Smooth muscle cell of the brain vasculature (primary cell): ENCODE data around the gene UBE2F.
"Not testable (repeated sequence)": the region's sequence is repeated elsewhere in the genome, so short reads cannot be mapped to it uniquely, and the experiment has no call there.

Source experiments
- DNase-seq: peaks from one replicate; pipeline ENCODE4 v3.0.0-alpha.2; 2012; ENCODE audit warnings: low read depth, low spot score

The UBE2F gene

DNA sequence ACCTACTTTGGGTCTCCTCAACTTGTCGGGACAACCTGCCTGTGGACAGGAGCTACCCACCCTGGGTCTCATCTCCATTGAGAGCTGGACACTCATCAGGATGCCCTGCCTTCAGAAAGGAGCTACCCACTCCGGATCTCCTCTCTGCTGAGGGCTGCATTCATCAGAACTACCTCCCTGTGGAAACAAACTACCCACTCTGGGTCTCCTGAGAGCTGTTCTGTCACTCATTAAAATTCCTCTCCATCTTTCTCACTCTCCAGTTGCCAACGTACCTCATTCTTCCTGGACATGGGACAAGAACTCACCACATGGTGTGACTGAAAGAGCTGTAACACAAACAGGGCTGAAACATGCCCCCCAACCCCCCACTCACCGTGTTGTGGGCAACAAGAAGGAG is 22.5 kb upstream of the UBE2F start:
- no peak for DNase-seq

- DNase-seq = no peak
Measured at GRCh38 chr2:237946423-237946822, 20.4 kb upstream of the UBE2F start.

DNA sequence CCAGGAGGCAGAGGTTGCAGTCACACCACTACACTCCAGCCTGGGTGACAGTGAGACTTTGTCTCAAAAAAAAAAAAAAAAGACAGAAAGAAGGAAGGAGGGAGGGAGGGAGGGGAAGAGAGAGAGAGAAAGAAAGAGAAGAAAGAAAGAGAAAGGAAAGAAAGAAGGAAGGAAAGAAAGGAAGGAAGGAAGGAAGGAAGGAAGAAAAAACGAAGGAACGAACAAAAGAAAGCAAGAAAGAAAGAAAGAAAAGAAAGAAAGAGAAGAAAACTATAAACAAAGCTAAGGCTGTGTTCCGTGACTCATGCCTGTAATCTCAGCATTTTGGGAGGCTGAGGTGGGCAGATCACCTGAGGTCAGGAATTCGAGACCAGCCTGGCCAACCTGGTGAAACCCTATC is 15.5 kb upstream of the UBE2F start:
- DNase-seq = not testable (repeated sequence)

- DNase-seq = no peak
Measured at GRCh38 chr2:237951878-237952277, 14.9 kb upstream of the UBE2F start.

GRCh38 chr2:237952851-237953250 is 14.0 kb upstream of the UBE2F start:
- no peak for DNase-seq

DNA sequence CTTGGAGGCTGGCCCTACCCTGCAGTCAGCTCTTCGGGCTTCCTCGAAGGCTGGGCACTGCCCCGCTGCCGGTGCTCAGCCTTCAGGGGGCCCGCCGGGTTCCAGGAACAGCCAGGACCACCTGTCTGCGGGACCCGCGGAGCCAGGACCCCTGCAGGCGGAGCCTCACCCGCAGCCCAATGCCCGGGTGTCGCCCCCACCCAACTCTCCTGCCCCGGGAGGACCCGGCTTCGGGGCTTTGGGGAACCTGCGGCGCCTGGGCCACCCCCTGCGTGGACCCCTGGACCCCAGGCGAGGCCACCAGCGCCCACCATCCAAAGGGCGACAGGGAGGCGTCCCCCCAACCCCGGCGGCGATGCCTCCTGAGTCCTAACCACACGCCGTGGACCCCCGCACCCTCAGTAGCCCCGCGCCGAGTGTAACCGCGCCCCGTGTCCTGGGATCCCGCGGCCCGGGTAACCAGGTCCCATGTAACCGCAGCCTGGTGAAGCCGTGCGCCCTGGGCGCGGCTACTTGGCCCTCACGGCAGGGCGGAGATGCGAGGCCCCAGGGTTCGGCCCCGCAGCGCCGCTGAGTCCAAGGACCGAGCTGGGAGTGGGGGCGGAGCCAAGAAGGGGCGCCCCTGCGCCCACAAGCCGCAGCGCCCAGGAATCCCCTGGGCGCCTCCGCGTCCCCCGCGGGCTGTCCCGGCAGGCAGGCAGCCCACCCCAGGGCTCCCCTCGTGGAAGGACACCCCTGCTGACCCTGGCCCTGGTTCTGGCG is 11.0 kb upstream of the UBE2F start:
- DNase-seq = no peak

GRCh38 chr2:237956402-237956736 is 10.4 kb upstream of the UBE2F start:
- DNase-seq = no peak

GRCh38 chr2:237961637-237962036 is 5.2 kb upstream of the UBE2F start:
- DNase-seq = no peak

DNA sequence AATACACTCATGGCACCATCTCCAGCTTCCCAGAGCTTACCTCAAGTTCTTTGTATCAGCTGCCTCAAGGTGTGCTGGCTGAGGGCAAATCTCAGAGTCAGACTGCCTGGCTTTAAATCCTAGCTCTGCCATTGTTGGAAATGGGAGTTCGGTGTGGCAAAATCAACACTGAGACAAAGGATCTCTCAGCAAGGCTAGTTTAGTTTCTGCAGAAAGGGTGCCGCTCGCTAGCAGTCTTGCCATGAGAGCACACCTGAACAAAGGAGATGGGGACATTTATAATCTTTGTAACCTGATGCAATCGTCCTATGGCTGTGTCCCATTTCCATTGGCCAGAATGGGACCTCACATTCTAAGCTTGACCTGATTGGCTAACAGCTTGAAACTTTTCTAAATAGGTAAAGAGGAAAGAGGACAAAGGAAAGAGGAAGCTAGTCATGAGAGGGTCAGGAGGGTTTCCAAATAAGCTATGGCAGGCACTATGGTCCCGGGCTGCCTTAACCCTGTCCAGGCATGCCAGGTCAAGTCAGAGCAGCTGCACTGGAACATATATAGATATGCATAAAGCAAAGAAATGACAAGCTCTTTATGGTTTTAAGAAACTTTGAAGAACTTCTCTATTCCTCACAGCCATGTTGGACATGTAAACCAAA is 4.3 kb upstream of the UBE2F start:
- DNase-seq = no peak

- not testable (repeated sequence) for DNase-seq
Measured at GRCh38 chr2:237963490-237963991, 3.3 kb upstream of the UBE2F start.

DNA sequence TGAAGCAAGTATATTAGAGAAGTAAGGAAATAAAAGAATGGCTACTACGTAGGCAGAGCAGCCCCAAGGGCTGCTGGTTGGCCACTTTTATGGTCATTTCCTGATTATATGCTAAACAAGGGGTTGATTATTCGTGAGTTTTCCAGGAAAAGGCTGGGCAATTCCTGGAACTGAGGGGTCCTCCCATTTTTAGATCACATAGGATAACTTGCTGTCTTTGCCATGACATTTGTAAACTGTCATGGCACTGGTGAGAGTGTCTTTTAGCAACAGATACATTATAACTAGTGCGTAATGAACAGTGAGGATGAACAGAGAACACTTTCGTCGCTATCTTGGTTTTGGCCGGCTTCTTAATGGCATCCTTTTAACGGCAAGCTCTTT is 2.6 kb upstream of the UBE2F start:
- no peak for DNase-seq

DNA sequence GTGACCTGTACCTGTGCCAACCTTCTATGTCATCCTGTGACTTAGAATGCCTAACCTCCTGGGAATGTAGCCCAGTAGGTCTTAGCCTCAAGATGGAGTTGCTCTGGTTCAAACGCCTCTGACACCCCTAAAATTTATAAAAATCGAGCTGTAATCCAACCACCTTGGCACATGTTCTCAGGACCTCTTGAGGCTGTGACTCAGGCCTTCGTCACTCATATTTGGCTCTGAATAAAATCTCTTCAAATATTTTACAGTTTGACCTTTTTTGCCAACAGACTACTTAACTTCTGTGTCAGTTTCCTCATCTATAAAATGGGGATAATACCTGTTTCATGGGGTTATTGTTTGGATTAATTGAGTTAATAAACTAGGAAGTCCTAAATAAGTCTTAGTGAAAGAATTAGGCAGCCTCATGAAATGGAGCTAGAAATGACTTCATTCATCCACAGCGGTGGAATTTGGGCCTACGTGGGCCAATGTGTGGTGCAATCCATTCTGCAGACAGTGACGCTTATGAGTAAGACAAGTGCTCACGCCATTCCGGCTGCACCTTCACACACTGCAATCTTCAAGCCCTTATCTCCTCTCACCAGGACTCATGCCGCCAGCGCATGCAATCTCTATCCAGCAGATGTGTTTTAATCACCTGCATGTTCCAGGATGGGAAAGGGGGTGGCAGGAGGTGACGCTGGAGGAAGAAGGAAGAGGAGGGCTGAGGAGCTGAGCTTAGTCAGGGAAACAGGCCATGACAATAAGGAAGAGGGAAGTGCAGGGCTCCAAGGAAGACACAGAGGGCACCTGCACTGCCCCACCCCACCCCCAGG is 2.0 kb upstream of the UBE2F start:
- no peak for DNase-seq

GRCh38 chr2:237965844-237966243 is 970 bp upstream of the UBE2F start:
- not testable (repeated sequence) for DNase-seq

DNA sequence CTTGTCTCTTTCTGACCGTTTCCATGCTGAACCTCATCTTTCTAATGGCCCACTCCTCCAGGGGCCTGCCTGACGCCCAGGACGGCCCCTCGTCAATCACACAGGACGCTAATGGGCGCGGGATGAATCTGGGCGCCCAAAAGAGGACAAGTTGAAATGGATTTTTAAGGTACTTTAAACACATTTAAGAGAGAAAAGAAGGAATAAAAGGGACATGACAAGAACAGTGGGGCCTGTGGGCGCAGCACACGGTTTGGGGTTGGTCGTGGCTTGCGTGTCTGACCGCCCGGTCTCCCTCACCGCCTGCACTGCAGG is 607 bp upstream of the UBE2F start:
- DNase-seq = no peak

- DNase-seq = no peak
Measured at GRCh38 chr2:237967463-237967951, 693 bp downstream of the UBE2F start.

GRCh38 chr2:237968048-237968862 is 1.4 kb downstream of the UBE2F start:
- DNase-seq = no peak

- DNase-seq = no peak
Measured at GRCh38 chr2:237971661-237972060, 4.8 kb downstream of the UBE2F start.

DNA sequence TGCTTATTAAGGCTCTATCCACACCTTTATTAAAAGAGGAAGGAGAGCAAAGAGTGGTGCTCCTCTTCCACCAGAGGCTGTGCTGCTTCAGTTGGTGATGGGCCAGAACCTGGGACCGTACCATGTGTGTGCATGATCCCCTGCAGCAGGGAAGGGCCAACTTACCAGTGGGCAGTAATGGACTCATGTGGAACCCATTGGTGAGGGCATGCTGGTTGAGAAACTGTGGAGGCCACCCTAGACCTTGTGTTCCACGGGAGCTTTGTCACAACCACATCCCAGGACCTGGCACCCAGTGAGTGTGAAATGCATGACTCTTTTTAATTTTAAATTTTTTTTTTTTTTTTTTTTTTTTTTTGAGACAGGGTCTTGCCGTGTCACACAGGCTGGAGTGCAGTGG is 5.4 kb downstream of the UBE2F start:
- no peak for DNase-seq

GRCh38 chr2:237972936-237973335 is 6.1 kb downstream of the UBE2F start:
- no peak for DNase-seq

GRCh38 chr2:237977380-237977779 is 10.6 kb downstream of the UBE2F start:
- no peak for DNase-seq

DNA sequence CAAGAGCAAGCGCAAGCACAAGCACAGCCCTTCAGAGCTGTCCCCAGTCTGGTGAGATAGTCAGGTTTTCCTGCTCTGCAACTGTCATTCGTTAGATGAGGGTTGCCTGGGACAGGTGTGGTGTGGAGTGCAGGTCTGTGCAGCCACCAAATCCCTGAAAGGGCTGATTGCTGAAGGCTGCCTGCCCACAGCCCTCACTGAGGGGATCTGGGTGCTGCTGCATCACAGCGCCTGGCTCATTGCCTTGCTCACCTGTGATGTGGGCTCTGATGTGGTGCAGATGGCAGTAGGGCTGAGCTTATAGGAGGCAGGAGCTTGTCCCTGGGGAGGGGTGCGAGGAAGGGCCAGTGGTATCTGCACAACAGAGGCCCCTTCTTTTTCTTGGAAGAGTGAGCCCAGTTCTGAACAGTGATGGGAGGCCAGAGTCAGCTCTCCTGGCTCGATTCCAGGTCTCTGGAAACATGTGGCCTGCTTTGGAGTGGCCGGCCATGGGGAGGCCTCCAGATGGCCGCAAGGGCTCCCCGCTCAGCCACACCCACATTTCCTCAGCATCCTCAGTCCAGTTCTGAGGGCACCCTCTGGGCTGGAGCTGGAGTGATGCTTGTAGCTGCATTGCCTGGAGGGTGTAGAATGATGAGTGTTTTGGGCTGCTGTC is 11.4 kb downstream of the UBE2F start:
- DNase-seq = no peak
